Right atrium auricular region (tissue), 2 donors: Measurements from ENCODE around the gene CHAD. TPM values are rescaled to one million over a fixed set of nuclear protein-coding genes. Genes with fewer than 3 reads are reported as not detected.

Experiments
- DNase-seq: peaks from one replicate; pipeline ENCODE4 v3.0.0-alpha.2; 2019; ENCODE audit warnings: low spot score
- H3K27ac ChIP-seq, 2 donors: fragments of 200-600 bp; sonication (generic); 1 replicate in 1 of 2; 2 replicates in 1 of 2; pipeline ENCODE4 v1.5.1; 2016 to 2019
- H3K27me3 ChIP-seq, 2 donors: fragments of 200-600 bp; sonication (generic); one replicate each; pipeline versions ENCODE4 v1.5.1 to v1.6.0; 2017 to 2019
- H3K36me3 ChIP-seq: fragments of 200-600 bp; sonication (generic); one replicate; pipeline ENCODE4 v1.5.1; 2016
- H3K4me1 ChIP-seq, 2 donors: fragments of 200-600 bp; sonication (generic); one replicate each; pipeline versions ENCODE4 v1.5.1 to v1.6.0; 2017 to 2019
- H3K4me3 ChIP-seq, 2 donors: fragments of 200-600 bp; sonication (generic); 1 replicate in 1 of 2; 2 replicates in 1 of 2; pipeline ENCODE4 v1.5.1; 2017 to 2019; ENCODE audit warnings: mild to moderate bottlenecking in 1 of 2, moderate library complexity in 1 of 2
- H3K9me3 ChIP-seq, 2 donors: fragments of 200-600 bp; sonication (generic); one replicate each; pipeline ENCODE4 v1.5.1; 2019
- CTCF ChIP-seq, 2 donors: fragments of 200-600 bp; sonication (generic); IDR thresholded peaks; one replicate each; pipeline ENCODE4 v1.5.1; 2019; ENCODE audit warnings: antibody characterized with exemption in 2 of 2
- total RNA-seq, 2 donors: library from RNA; depleted of rRNA; stranded (reverse); fragments of >200 nt; gene quantifications; one replicate each; pipeline ENCODE4 v1.1.0, GENCODE V29; 2016

Gene CHAD
- total RNA-seq: under 1 TPM in 1 of 2 donors, not detected in 1; 0.70 TPM

GRCh38 chr17:50468304-50469207 is at the start of gene CHAD:
Gene CHAD (minus strand): TSS chr17:50468880. CDS start chr17:50468813, 67 bp downstream.
- DNase-seq: no peak
- Histone ChIP-seq H3K27ac (no peak within 1 kb of the TSS), H3K4me1 (peaks cover 0 to 17% of the 10 kb centered on the region in 2 donors), H3K4me3 (peak within 1 kb of the TSS; percentile 27 to 47), H3K27me3 (no peaks in the 10 kb centered on the region), H3K9me3 (no peaks in the 10 kb centered on the region), H3K36me3 (no peaks in the 10 kb centered on the region)
- no peak for TF ChIP-seq CTCF (IDR thresholded peaks at IDR 0.05)

GRCh38 chr17:50517504-50518383 is 49.1 kb upstream of the CHAD start:
- Histone ChIP-seq H3K27me3 (no peaks in the 10 kb centered on the region), H3K27ac (no peak overlapping the region), H3K4me1 (peaks cover 0 to 14% of the 10 kb centered on the region in 2 donors), H3K36me3 (no peaks in the 10 kb centered on the region), H3K9me3 (no peaks in the 10 kb centered on the region), H3K4me3 (no peak overlapping the region)
- no peak for TF ChIP-seq CTCF (IDR thresholded peaks at IDR 0.05)
- no peak for DNase-seq

GRCh38 chr17:50517011-50517410 is 48.3 kb upstream of the CHAD start:
- H3K27ac ChIP-seq: no peak overlapping the region
- no peaks in the 10 kb centered on the region for H3K9me3 ChIP-seq
- no peaks in the 10 kb centered on the region for H3K27me3 ChIP-seq
- no peaks in the 10 kb centered on the region for H3K36me3 ChIP-seq
- no peak for DNase-seq
- no peak for TF ChIP-seq CTCF (IDR thresholded peaks at IDR 0.05)
- H3K4me3 ChIP-seq: no peak overlapping the region
- peaks cover 0 to 14% of the 10 kb centered on the region in 2 donors for H3K4me1 ChIP-seq

GRCh38 chr17:50514936-50515702 is 46.4 kb upstream of the CHAD start:
- Histone ChIP-seq H3K4me3 (no peak overlapping the region), H3K4me1 (peaks cover 0 to 22% of the 10 kb centered on the region in 2 donors), H3K36me3 (no peaks in the 10 kb centered on the region), H3K9me3 (no peaks in the 10 kb centered on the region), H3K27ac (peak overlapping the region in 1 of 2 donors; percentile 16), H3K27me3 (no peaks in the 10 kb centered on the region)
- DNase-seq: no peak
- no peak for TF ChIP-seq CTCF (IDR thresholded peaks at IDR 0.05)

GRCh38 chr17:50514388-50514787 is 45.7 kb upstream of the CHAD start:
- TF ChIP-seq CTCF (IDR thresholded peaks at IDR 0.05): no peak
- Histone ChIP-seq H3K27me3 (no peaks in the 10 kb centered on the region), H3K4me1 (peaks cover 0 to 22% of the 10 kb centered on the region in 2 donors), H3K4me3 (no peak overlapping the region), H3K27ac (peak overlapping the region in 1 of 2 donors; percentile 16), H3K36me3 (no peaks in the 10 kb centered on the region), H3K9me3 (no peaks in the 10 kb centered on the region)
- no peak for DNase-seq
